Left ventricle myocardium inferior (tissue), 1 donor: ENCODE measurements around the gene GRB7. TPM values are rescaled to one million over a fixed set of nuclear protein-coding genes. Genes with fewer than 3 reads are reported as not detected.

ENCODE experiments used
- DNase-seq: peaks from one replicate; pipeline ENCODE4 v3.0.0-alpha.2; 2020
- H3K27ac ChIP-seq: fragments of 200-600 bp; replicated peaks from 2 replicates; pipeline ENCODE4 v1.8.0; 2021
- H3K27me3 ChIP-seq: fragments of 200-600 bp; 2 replicates; pipeline ENCODE4 v1.8.0; 2021; ENCODE audit warnings: low read depth
- H3K36me3 ChIP-seq: fragments of 200-600 bp; 2 replicates; pipeline ENCODE4 v1.8.0; 2021
- H3K4me1 ChIP-seq: fragments of 200-600 bp; 2 replicates; pipeline ENCODE4 v1.8.0; 2021
- H3K4me3 ChIP-seq: fragments of 200-600 bp; 2 replicates; pipeline ENCODE4 v1.8.0; 2021; ENCODE audit warnings: mild to moderate bottlenecking, moderate library complexity
- H3K9me3 ChIP-seq: fragments of 200-600 bp; replicated peaks from 2 replicates; pipeline ENCODE4 v1.8.0; 2021
- CTCF ChIP-seq: fragments of 200-600 bp; IDR thresholded peaks from 2 replicates; pipeline ENCODE4 v1.8.0; 2021; ENCODE audit warnings: antibody characterized with exemption, mild to moderate bottlenecking, borderline replicate concordance
- intact Hi-C: fragments of 100-400 bp; cut with micrococcal nuclease; formaldehyde crosslinking; loops from one replicate; pipeline ENCODE4 v1.11.0; 2022
- total RNA-seq: library from RNA; stranded (reverse); fragmentation: NEBNext Ultra II Directional; extraction: Animal tissue kit (Norgen Biotek cat#: 25700); gene quantifications from one replicate; pipeline ENCODE4 v1.2.1, GENCODE V29; 2021
- donor health status: DM: no; HTN: yes; CAD: no; lungs with severe emphysema.

Gene GRB7
- total RNA-seq, 1 donor from 2014 or later = 1.1 TPM

- H3K9me3 ChIP-seq = no peaks in the 10 kb centered on the region
- no peak for DNase-seq
- peaks cover 19% of the 10 kb centered on the region for H3K4me1 ChIP-seq
- peaks cover 61% of the 10 kb centered on the region for H3K36me3 ChIP-seq
- H3K4me3 ChIP-seq = no peak overlapping the region
- H3K27me3 ChIP-seq = no peaks in the 10 kb centered on the region
- no peak for TF ChIP-seq CTCF
- H3K27ac ChIP-seq = no peak overlapping the region
- intact Hi-C loops = no loop called here
Observed at GRCh38 chr17:39726617-39727016, 11.1 kb upstream of the GRB7 start.

- no peaks in the 10 kb centered on the region for H3K27me3 ChIP-seq
- intact Hi-C loops = no loop called here
- no peak for TF ChIP-seq CTCF
- H3K9me3 ChIP-seq = no peaks in the 10 kb centered on the region
- peaks cover 19% of the 10 kb centered on the region for H3K4me1 ChIP-seq
- no peak for DNase-seq
- H3K4me3 ChIP-seq = no peak overlapping the region
- H3K27ac ChIP-seq = no peak overlapping the region
- peaks cover 61% of the 10 kb centered on the region for H3K36me3 ChIP-seq
Observed at GRCh38 chr17:39727556-39727955, 10.2 kb upstream of the GRB7 start.

- Histone ChIP-seq H3K27me3 (no peaks in the 10 kb centered on the region), H3K9me3 (no peaks in the 10 kb centered on the region), H3K36me3 (peaks cover 46% of the 10 kb centered on the region), H3K4me3 (peak overlapping the region; percentile 84), H3K4me1 (peaks cover 19% of the 10 kb centered on the region), H3K27ac (peak overlapping the region; percentile 92)
- DNase-seq = no peak
- intact Hi-C loops = no loop called here
- no peak for TF ChIP-seq CTCF
Observed at GRCh38 chr17:39729280-39729851, 8.4 kb upstream of the GRB7 start.

GRCh38 chr17:39730095-39730921 is 7.4 kb upstream of the GRB7 start, which contains the start of gene MIEN1:
Gene MIEN1, minus strand, starts transcription at chr17:39730532. Its CDS starts 37 bp downstream, at chr17:39730495.
- DNase-seq = peak; percentile 92
- TF ChIP-seq CTCF = peak; percentile 94
- intact Hi-C loops = no loop called here
- Histone ChIP-seq H3K36me3 (peaks cover 37% of the 10 kb centered on the region), H3K9me3 (no peaks in the 10 kb centered on the region), H3K4me3 (peak within 1 kb of the TSS; percentile 84), H3K4me1 (peaks cover 19% of the 10 kb centered on the region), H3K27me3 (no peaks in the 10 kb centered on the region), H3K27ac (peak within 1 kb of the TSS; percentile 92)

GRCh38 chr17:39732586-39732985 is 5.2 kb upstream of the GRB7 start:
- Histone ChIP-seq H3K9me3 (no peaks in the 10 kb centered on the region), H3K4me1 (peaks cover 20% of the 10 kb centered on the region), H3K27ac (no peak overlapping the region), H3K36me3 (peaks cover 16% of the 10 kb centered on the region), H3K27me3 (peaks cover 16% of the 10 kb centered on the region), H3K4me3 (no peak overlapping the region)
- intact Hi-C loops = no loop called here
- TF ChIP-seq CTCF = no peak
- DNase-seq = no peak
